Psoas muscle (tissue), 8 donors: ENCODE measurements around the gene FBXO31. TPM values are rescaled to one million over a fixed set of nuclear protein-coding genes. Genes with fewer than 3 reads are reported as not detected.

Source experiments
- ATAC-seq, 4 donors: fragments of 200-7000 bp; cut with Tn5 transposase; one replicate each; pipeline ENCODE4 v1.9.1; 2020; ENCODE audit warnings: moderate library complexity in 3 of 4, mild to moderate bottlenecking in 2 of 4
- DNase-seq, 2 donors: peaks; one replicate each; pipeline ENCODE4 v3.0.0-alpha.2; 2020
- H3K27ac ChIP-seq: fragments of 200-600 bp; one replicate; pipeline ENCODE4 v1.8.0; 2022
- H3K27me3 ChIP-seq, 3 donors: fragments of 200-600 bp in 1 of 3; one replicate each; pipeline versions ENCODE4 v1.6.1 to v1.8.0; 2013 to 2022; ENCODE audit warnings: low read length in 2 of 3, mild to moderate bottlenecking in 2 of 3, moderate library complexity in 1 of 3; ENCODE audit not compliant: insufficient read depth in 3 of 3
- H3K36me3 ChIP-seq, 2 donors: fragments of 200-600 bp in 1 of 2; one replicate each; pipeline versions ENCODE4 v1.6.1 to v1.8.0; 2013 to 2022; ENCODE audit warnings: low read depth in 1 of 2, mild to moderate bottlenecking in 1 of 2, moderate library complexity in 1 of 2; ENCODE audit not compliant: insufficient read depth in 1 of 2
- H3K4me1 ChIP-seq: fragments of 200-600 bp; one replicate; pipeline ENCODE4 v1.8.0; 2022
- H3K4me3 ChIP-seq: fragments of 200-600 bp; one replicate; pipeline ENCODE4 v1.8.0; 2022; ENCODE audit warnings: mild to moderate bottlenecking
- H3K9me3 ChIP-seq: fragments of 200-600 bp; one replicate; pipeline ENCODE4 v1.8.0; 2022
- CTCF ChIP-seq: fragments of 200-600 bp; IDR thresholded peaks from one replicate; pipeline ENCODE4 v1.8.0; 2022; ENCODE audit warnings: antibody characterized with exemption
- WGBS, 3 donors: extraction: QIAGEN DNeasy Blood & Tissue Kit; methylation state at CpG; one replicate each; pipeline versions ENCODE4 v1.1.6 to v1.1.7; 2013; 5-methylcytosine and 5-hydroxymethylcytosine counted together
- intact Hi-C, 2 donors: fragments of 100-400 bp; cut with DNase I; formaldehyde crosslinking; loops; one replicate each; pipeline versions ENCODE4 v1.11.0 to v1.14.2; 2022
- polyA plus RNA-seq, 3 donors: library from polyadenylated mRNA; stranded (reverse); fragments of 200-250 nt; gene quantifications; one replicate each; pipeline ENCODE4 v1.2.3, GENCODE V29; 2013
- total RNA-seq, 4 donors: library from RNA; stranded (reverse); fragmentation: NEBNext Ultra II Directional in 2 of 4; extraction: Animal tissue kit (Norgen Biotek cat#: 25700) in 2 of 4; gene quantifications; one replicate each; pipeline versions ENCODE4 v1.2.1 to v1.2.4, GENCODE V29; 2021 to 2023
- donor health status: healthy with polysubstance abuse.
- donor health status: DM: no; HTN: no; CAD: no; lungs with moderate emphysema.
- donor health status: Bipolar disorder and iron deficiency.
- donor health status: healthy.
- donor health status: DM: yes; HTN: yes; CAD: no.
- donor health status: DM: no; HTN: no; CAD: no.
- donor health status: DM: no; HTN: no; CAD: no.
- donor health status: DM: yes; HTN: yes; CAD: no.

FBXO31 gene
- total and polyA plus RNA-seq, 7 donors: 26.3 to 103 (median 95.3) TPM

- no peaks in the 10 kb centered on the region for H3K27me3 ChIP-seq
- peak; percentile 25 to 66 (median 38) for ATAC-seq
- WGBS, 3 donors: 67 to 76% (median 68%) methylated on average over 10 of the region's 10 CpGs
- peaks cover 5 to 76% of the 10 kb centered on the region in 2 donors for H3K36me3 ChIP-seq
- no peaks in the 10 kb centered on the region for H3K9me3 ChIP-seq
- H3K4me3 ChIP-seq: no peak overlapping the region
- intact Hi-C loops: no loop called here
- peak in 1 of 2 donors; percentile 66 for DNase-seq
- H3K4me1 ChIP-seq: peaks cover 17% of the 10 kb centered on the region
- H3K27ac ChIP-seq: no peak overlapping the region
- TF ChIP-seq CTCF: no peak
Observed at GRCh38 chr16:87332150-87332549, 51.4 kb downstream of the FBXO31 start.

- Histone ChIP-seq H3K4me3 (no peak overlapping the region), H3K36me3 (peaks cover 5 to 76% of the 10 kb centered on the region in 2 donors), H3K9me3 (no peaks in the 10 kb centered on the region), H3K4me1 (peaks cover 19% of the 10 kb centered on the region), H3K27ac (no peak overlapping the region), H3K27me3 (no peaks in the 10 kb centered on the region)
- 93% methylated on average over 31 of the region's 31 CpGs for WGBS, 3 donors
- no peak for ATAC-seq
- intact Hi-C loops: no loop called here
- peak in 1 of 2 donors; percentile 44 for DNase-seq
- TF ChIP-seq CTCF: no peak
Observed at GRCh38 chr16:87331241-87331801, 52.3 kb downstream of the FBXO31 start.

DNA sequence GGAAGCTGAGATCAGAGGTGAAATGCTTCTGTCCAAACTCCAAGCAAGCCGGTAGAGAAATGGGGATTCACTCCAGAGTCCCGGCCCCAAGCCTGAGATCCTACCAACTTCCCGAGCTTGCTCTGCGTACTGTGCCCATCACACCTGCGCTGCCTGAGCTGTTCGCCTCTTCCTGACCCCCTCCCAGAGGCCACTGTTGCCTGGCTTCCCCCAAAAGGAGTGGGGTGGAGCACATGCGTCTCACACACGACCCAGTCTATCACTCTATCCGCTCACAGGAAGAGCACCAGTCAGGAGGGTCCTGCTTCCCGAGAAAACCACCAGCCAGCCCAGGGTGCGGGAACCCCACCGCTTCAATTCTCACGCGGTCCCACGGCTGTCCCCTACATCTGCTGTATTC is 52.9 kb downstream of the FBXO31 start:
- WGBS, 3 donors: 82 to 95% (median 94%) methylated on average over 14 to 15 of the region's 15 CpGs
- Histone ChIP-seq H3K9me3 (no peaks in the 10 kb centered on the region), H3K27ac (no peak overlapping the region), H3K4me1 (peaks cover 26% of the 10 kb centered on the region), H3K27me3 (no peaks in the 10 kb centered on the region), H3K36me3 (peaks cover 5 to 70% of the 10 kb centered on the region in 2 donors), H3K4me3 (no peak overlapping the region)
- DNase-seq (peak in 1 of 2 donors; percentile 28), ATAC-seq (no peak)
- intact Hi-C loops: no loop called here
- TF ChIP-seq CTCF: no peak

DNA sequence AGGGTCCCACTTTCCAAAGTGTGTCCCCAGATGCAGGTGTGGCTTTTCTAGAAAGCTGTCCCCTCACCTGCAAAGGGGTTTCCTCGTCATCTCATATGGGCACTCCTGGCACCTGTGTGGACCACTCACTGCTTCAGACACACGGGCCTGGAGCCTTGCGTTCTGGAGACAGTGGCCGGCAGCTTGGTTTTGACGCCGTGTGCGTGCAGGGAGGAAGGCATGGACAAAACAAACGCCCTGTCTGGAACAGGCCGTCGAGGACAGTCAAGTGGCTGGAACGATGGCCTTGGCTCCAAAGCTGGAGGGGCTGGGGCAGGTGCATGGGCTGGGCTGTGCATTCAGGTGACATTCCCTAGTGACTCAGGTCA is 53.3 kb downstream of the FBXO31 start:
- H3K27me3 ChIP-seq: no peaks in the 10 kb centered on the region
- no peak for ATAC-seq
- no peak overlapping the region for H3K4me3 ChIP-seq
- no peaks in the 10 kb centered on the region for H3K9me3 ChIP-seq
- 92 to 95% (median 93%) methylated on average over 11 of the region's 11 CpGs for WGBS, 3 donors
- no peak overlapping the region for H3K27ac ChIP-seq
- no peak for TF ChIP-seq CTCF
- peaks cover 5 to 66% of the 10 kb centered on the region in 2 donors for H3K36me3 ChIP-seq
- peak in 1 of 2 donors; percentile 48 for DNase-seq
- H3K4me1 ChIP-seq: peaks cover 27% of the 10 kb centered on the region
- intact Hi-C loops: no loop called here
